NCI-H446 treated with DMSO at 0.1 percent for 48 hours (cell line): Measurements from ENCODE around the gene BTBD8.
"Not testable (repeated sequence)": the region's sequence is repeated elsewhere in the genome, so short reads cannot be mapped to it uniquely, and the experiment has no call there.

Source experiments
- DNase-seq: peaks from one replicate; lab custom pipeline; 2025; lab: John Stamatoyannopoulos, UW

Gene BTBD8

GRCh38 chr1:92080128-92080985, at the start of gene BTBD8:
BTBD8 (plus strand) TSS chr1:92080345; CDS start chr1:92080572, 227 bp downstream.
- peak; percentile 50 for DNase-seq

- no peak for DNase-seq
These were observed 49.5 kb upstream of the BTBD8 start for GRCh38 chr1:92030656-92031107.

GRCh38 chr1:92031281-92032110, 48.6 kb upstream of the BTBD8 start:
- DNase-seq: no peak

GRCh38 chr1:92037400-92037799, 42.7 kb upstream of the BTBD8 start:
- no peak for DNase-seq

- DNase-seq: no peak
These were observed 41.3 kb upstream of the BTBD8 start for GRCh38 chr1:92038695-92039346.

- DNase-seq: no peak
These were observed 39.2 kb upstream of the BTBD8 start for GRCh38 chr1:92040971-92041370.

GRCh38 chr1:92043621-92044020, 36.5 kb upstream of the BTBD8 start:
- no peak for DNase-seq

GRCh38 chr1:92045766-92046495, 34.2 kb upstream of the BTBD8 start:
- no peak for DNase-seq

- no peak for DNase-seq
These were observed 28.2 kb upstream of the BTBD8 start for GRCh38 chr1:92051948-92052347.

GRCh38 chr1:92065042-92065441, 15.1 kb upstream of the BTBD8 start:
- no peak for DNase-seq

GRCh38 chr1:92066321-92066720, 13.8 kb upstream of the BTBD8 start:
- DNase-seq: no peak

- no peak for DNase-seq
These were observed 9.3 kb upstream of the BTBD8 start for GRCh38 chr1:92070892-92071291.

- not testable (repeated sequence) for DNase-seq
These were observed 5.7 kb upstream of the BTBD8 start for GRCh38 chr1:92074446-92074845.

- DNase-seq: no peak
These were observed 4.8 kb upstream of the BTBD8 start, which contains the start of gene SETSIP for GRCh38 chr1:92075311-92075710. SETSIP (minus strand) TSS chr1:92075411; CDS start chr1:92075411, 0 bp downstream.

- DNase-seq: no peak
These were observed 3.8 kb upstream of the BTBD8 start for GRCh38 chr1:92076363-92076762.

GRCh38 chr1:92078077-92078476, 2.1 kb upstream of the BTBD8 start:
- not testable (repeated sequence) for DNase-seq

GRCh38 chr1:92079441-92079840, 704 bp upstream of the BTBD8 start:
- DNase-seq: no peak

- DNase-seq: no peak
These were observed 886 bp downstream of the BTBD8 start for GRCh38 chr1:92081031-92081430.

GRCh38 chr1:92084651-92085050, 4.5 kb downstream of the BTBD8 start:
- no peak for DNase-seq

- no peak for DNase-seq
These were observed 5.6 kb downstream of the BTBD8 start for GRCh38 chr1:92085727-92086126.

- DNase-seq: no peak
These were observed 7.4 kb downstream of the BTBD8 start for GRCh38 chr1:92087542-92087941.

GRCh38 chr1:92091625-92092024, 11.5 kb downstream of the BTBD8 start:
- no peak for DNase-seq
